Measurements from ENCODE around the gene MAPK1.
A peak's percentile ranks its signal among the peaks of the same experiment; 100 is the strongest.
"Not testable (repeated sequence)": the region's sequence is repeated elsewhere in the genome, so short reads cannot be mapped to it uniquely, and the experiment has no call there.

Gene MAPK1

GRCh38 chr22:21725956-21726649, 141.3 kb downstream of the MAPK1 start:
- no peak for DNase-seq (ENCODE audit: low read depth)

- DNase-seq (ENCODE audit: low read depth): not testable (repeated sequence)
These were observed 142.9 kb downstream of the MAPK1 start for GRCh38 chr22:21724496-21724895.

- not testable (repeated sequence) for DNase-seq (ENCODE audit: low read depth)
These were observed 146.1 kb downstream of the MAPK1 start for GRCh38 chr22:21721195-21721852.

- not testable (repeated sequence) for DNase-seq (ENCODE audit: low read depth)
These were observed 147.1 kb downstream of the MAPK1 start for GRCh38 chr22:21720191-21720859.

DNA sequence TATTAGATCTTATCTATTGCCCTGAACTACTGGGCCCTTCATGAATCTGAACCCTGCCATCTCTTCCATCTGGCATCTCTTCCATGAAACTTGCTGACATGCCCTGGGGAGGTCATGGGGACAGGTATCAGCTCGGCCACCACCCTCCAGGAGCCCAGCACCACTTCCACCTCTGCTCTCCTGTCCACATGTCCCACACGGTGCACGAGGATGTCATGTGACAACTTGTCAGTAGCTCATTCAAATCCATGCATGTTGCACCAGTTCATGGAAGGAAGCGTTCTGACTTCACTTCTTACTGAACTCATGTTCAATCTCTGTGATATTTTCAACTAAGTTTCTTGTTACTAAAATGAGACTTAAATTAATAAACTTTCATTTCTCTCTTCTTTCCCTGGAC, 148.4 kb downstream of the MAPK1 start:
- no peak for DNase-seq (ENCODE audit: low read depth)

GRCh38 chr22:21718499-21718898, 148.9 kb downstream of the MAPK1 start:
- no peak for DNase-seq (ENCODE audit: low read depth)

DNA sequence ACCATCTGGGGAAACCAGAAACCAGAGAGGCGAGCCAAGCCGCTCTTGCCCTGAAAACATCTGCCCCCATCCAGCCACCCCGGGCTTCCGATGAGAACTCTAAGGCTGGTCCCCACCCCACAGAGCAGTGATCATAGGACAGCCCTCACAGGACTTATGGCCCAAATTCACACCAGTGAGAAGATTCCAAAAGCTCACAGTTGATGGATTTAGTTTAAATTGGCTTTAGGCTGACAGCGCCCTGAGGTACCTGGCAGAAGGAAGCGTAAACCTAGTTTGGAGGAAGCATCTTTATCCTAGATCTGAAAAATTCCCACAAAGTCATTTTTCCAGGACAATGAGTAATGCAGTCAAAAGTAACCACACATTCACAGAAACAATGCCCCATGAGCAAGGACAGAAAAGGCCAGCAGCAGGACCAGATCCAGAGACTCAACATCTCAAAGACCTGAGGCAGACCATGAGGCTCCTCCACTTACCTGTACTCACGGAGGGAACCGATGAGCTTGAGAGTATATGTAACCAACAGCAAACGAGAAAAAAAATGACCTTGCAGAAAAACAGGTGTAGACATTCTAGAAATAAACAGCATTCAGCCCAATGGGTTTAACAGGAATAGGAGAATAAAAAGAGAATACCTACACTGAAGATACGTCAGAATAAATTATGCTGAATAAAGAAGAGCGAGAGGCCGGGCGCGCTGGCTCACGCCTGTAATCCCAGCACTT, 150.9 kb downstream of the MAPK1 start:
- not testable (repeated sequence) for DNase-seq (ENCODE audit: low read depth)

GRCh38 chr22:21714786-21715185, 152.7 kb downstream of the MAPK1 start:
- DNase-seq (ENCODE audit: low read depth): no peak

DNA sequence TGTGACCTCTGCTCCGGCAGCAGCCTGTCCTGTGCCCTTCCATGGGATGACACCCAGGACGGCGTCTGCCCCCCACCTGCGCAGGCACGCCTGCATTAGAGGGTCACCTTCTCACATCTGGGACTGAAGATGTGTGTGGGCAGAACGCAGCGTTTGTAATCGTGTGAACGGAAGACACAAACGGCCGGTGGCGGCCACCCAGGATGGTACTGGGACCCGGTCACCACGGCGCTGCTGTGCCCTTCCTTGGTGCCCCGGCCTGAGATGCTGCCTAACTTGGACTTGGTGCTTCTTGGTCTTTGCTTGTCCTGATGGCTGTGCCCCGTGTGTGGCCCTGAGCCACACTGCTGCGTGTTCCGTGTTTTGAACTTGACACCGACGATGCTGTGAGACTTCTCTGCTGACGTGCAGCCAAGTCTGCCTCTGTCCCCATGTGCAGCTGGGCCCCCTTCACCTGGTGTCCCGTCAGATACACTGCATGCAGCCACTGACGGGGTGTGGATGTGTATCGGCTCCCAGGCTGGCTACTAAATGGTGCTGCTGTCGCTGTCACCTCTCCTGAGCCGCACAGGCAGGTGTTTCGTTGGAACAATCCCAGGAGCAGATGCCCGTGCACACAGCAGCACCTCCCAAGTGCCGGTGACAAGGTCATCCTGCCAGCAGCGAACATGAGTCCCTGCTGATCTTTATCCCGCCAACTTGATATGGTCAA, 153.2 kb downstream of the MAPK1 start:
- DNase-seq (ENCODE audit: low read depth): no peak

- DNase-seq (ENCODE audit: low read depth): no peak
These were observed 153.9 kb downstream of the MAPK1 start for GRCh38 chr22:21713428-21714058.

DNA sequence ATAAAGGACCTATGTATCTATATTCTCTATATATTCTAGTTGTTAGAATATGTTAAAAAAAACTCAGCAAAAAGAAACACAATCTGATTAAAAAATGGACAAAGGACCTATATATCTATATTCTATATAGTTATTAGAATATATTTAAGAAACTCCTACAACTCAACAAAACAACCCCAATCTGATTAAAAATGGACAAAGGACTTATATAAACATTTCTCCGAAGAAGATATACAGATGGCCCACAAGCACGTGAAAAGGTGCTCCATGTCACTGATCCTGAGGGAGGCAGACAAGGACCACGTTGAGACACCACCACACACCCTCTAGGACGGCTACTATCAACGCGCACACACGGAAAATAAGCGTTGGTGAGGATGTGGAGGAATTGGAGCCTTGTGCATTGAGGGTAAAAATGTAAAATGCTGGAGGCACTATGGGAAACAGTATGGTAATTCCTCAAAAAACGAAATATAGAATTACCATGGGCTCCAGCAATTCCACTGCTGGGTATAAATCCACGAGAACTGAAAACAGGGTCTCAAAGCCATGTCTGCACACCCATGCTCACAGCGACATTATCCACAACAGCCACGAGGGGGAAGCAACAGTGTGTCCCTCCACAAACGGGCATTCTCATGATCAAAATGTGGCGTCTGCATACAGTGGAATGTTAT, 154.6 kb downstream of the MAPK1 start:
- peak; percentile 35 for DNase-seq (ENCODE audit: low read depth)

DNA sequence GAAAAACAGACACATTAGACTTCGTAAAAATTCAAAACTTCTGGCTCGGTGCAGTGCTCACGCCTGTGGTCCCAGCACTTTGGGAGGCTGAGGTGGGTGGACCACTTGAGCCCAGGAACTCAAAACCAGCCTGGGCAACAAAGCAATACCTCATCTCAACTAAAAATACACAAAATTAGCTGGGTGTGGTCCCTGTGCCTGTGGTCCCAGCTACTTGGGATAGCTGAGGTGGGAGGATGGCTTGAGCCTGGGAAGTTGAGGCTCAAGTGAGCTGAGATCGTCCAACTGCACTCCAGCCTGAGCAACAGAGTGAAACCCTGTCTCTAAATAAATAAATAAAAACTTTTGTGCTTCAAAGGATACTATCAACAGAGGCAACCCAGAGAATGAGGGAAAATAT, 155.6 kb downstream of the MAPK1 start:
- no peak for DNase-seq (ENCODE audit: low read depth)

GRCh38 chr22:21710156-21710555, 157.3 kb downstream of the MAPK1 start:
- no peak for DNase-seq (ENCODE audit: low read depth)

- no peak for DNase-seq (ENCODE audit: low read depth)
These were observed 157.8 kb downstream of the MAPK1 start for GRCh38 chr22:21709688-21710087.

DNA sequence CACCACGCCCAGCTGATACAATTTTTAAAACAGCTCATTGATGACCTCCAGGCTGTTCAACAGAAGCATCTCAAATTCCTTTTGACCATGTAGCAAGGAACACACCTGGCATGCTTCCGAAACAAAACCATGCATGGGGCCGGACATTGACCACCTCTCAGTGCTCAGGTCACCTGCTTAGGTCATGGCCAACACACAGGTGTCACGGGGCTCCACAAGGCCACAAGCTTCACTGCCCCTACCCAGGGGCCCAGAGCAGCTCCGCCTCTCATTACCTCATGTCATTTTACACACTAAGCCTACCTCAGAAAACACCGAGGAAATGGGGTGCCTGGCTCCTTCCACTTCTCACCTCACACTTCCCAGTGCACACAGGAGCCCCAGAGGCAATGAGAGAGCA, 158.5 kb downstream of the MAPK1 start:
- no peak for DNase-seq (ENCODE audit: low read depth)

DNA sequence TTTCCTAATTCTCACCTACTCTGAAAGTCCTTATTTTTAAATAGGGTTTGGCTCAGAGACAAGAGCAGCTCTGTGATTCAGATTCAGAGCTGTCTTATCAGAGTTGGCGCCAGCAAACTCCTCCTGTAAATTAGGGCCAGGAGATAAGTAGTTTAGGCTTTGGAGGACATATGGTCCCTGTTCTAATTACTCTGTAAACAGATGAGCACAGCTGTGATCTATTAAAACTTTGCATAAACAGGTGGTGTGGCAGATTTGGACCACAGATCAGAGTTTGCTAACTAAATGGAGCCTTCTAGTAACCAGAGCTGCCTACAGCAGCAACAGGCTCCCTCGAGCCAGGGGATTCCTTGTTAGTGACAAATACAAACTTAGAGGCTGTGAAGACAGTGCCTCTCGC, 159.8 kb downstream of the MAPK1 start:
- no peak for DNase-seq (ENCODE audit: low read depth)
